ENCODE results near the gene NTRK3.

NTRK3 gene

GRCh38 chr15:87871731-87872320, 384.7 kb downstream of the NTRK3 start:
- in situ Hi-C loops (cut with HindIII; ENCODE audit: low sequenced_read_pairs): no loop called here
- no peak overlapping the region for H3K4me3 ChIP-seq (ENCODE audit: low read depth, low read length)
- no peak for DNase-seq (ENCODE audit: low read depth)
- TF ChIP-seq CTCF (IDR thresholded peaks at IDR 0.05; ENCODE audit: low read depth, low read length, missing control alignments): no peak

- H3K4me3 ChIP-seq (ENCODE audit: low read depth, low read length): no peak overlapping the region
- no peak for TF ChIP-seq CTCF (IDR thresholded peaks at IDR 0.05; ENCODE audit: low read depth, low read length, missing control alignments)
- in situ Hi-C loops (cut with HindIII; ENCODE audit: low sequenced_read_pairs): no loop called here
- no peak for DNase-seq (ENCODE audit: low read depth)
These were observed 385.3 kb downstream of the NTRK3 start for GRCh38 chr15:87871258-87871681.

GRCh38 chr15:87866961-87867360, 389.6 kb downstream of the NTRK3 start:
- in situ Hi-C loops (cut with HindIII; ENCODE audit: low sequenced_read_pairs): no loop called here
- DNase-seq (ENCODE audit: low read depth): no peak
- H3K4me3 ChIP-seq (ENCODE audit: low read depth, low read length): no peak overlapping the region
- TF ChIP-seq CTCF (IDR thresholded peaks at IDR 0.05; ENCODE audit: low read depth, low read length, missing control alignments): no peak

GRCh38 chr15:87863152-87863551, 393.4 kb downstream of the NTRK3 start:
- no peak for TF ChIP-seq CTCF (IDR thresholded peaks at IDR 0.05; ENCODE audit: low read depth, low read length, missing control alignments)
- in situ Hi-C loops (cut with HindIII; ENCODE audit: low sequenced_read_pairs): no loop called here
- no peak overlapping the region for H3K4me3 ChIP-seq (ENCODE audit: low read depth, low read length)
- no peak for DNase-seq (ENCODE audit: low read depth)

GRCh38 chr15:87860743-87861142, 395.8 kb downstream of the NTRK3 start:
- in situ Hi-C loops (cut with HindIII; ENCODE audit: low sequenced_read_pairs): no loop called here
- no peak for DNase-seq (ENCODE audit: low read depth)
- no peak for TF ChIP-seq CTCF (IDR thresholded peaks at IDR 0.05; ENCODE audit: low read depth, low read length, missing control alignments)
- no peak overlapping the region for H3K4me3 ChIP-seq (ENCODE audit: low read depth, low read length)

- H3K4me3 ChIP-seq (ENCODE audit: low read depth, low read length): no peak overlapping the region
- no peak for DNase-seq (ENCODE audit: low read depth)
- in situ Hi-C loops (cut with HindIII; ENCODE audit: low sequenced_read_pairs): no loop called here
- no peak for TF ChIP-seq CTCF (IDR thresholded peaks at IDR 0.05; ENCODE audit: low read depth, low read length, missing control alignments)
These were observed 397.9 kb downstream of the NTRK3 start for GRCh38 chr15:87858651-87859050.
